Endothelial cell of umbilical vein (primary cell): ENCODE measurements around the gene NR2F6. TPM values are rescaled to one million over a fixed set of nuclear protein-coding genes. Genes with fewer than 3 reads are reported as not detected.

Source experiments
- BruUV-seq: library from RNA; stranded (reverse); fragments of 400-500 nt; replicated peaks from 2 replicates; lab custom pipeline; 2021; lab: Mats Ljungman, UMichigan
- CTCF ChIA-PET: fragments of 300-600, 350-600 bp; sonication (Branson Sonifier 250); formaldehyde crosslinking; loops from one replicate; lab custom pipeline; 2021; ENCODE audit warnings: antibody characterized with exemption, inconsistent platforms; lab: Charles Lee
- POLR2A ChIA-PET: fragments of 300-600, 350-600 bp; sonication (Branson Sonifier 250); formaldehyde crosslinking; loops from one replicate; lab custom pipeline; 2021; ENCODE audit warnings: antibody characterized with exemption, inconsistent platforms; lab: Charles Lee
- DNase-seq: peaks from one replicate; pipeline ENCODE4 v3.0.0-alpha.2; 2011; ENCODE audit warnings: low read depth, low spot score
- FAIRE-seq: peaks from 2 replicates; lab custom pipeline; 2011; peaks lifted over from hg19 to GRCh38; lab: Jason Lieb, UNC
- H2AFZ ChIP-seq: 2 replicates; pipeline ENCODE4 v1.6.0; 2012; ENCODE audit warnings: low read depth, low read length, control low read depth, inconsistent platforms
- H3K27ac ChIP-seq: 2 replicates; pipeline ENCODE4 v1.5.1; 2011; ENCODE audit warnings: low read depth, mild to moderate bottlenecking, control low read depth, low read length, moderate library complexity; ENCODE audit not compliant: insufficient read depth
- H3K27me3 ChIP-seq, 2 experiments: 2 replicates each; pipeline versions ENCODE4 v1.6.0 to v1.6.1; 2011; ENCODE audit warnings: low read length in 2 of 2, mixed read lengths in 1 of 2; ENCODE audit not compliant: control insufficient read depth in 2 of 2, insufficient read depth in 2 of 2
- H3K36me3 ChIP-seq, 2 experiments: 2 replicates in 1 of 2; 3 replicates in 1 of 2; pipeline ENCODE4 v1.5.1; 2011; ENCODE audit warnings: low read length in 2 of 2, mild to moderate bottlenecking in 1 of 2, moderate library complexity in 1 of 2; ENCODE audit not compliant: control insufficient read depth in 2 of 2, insufficient read depth in 2 of 2; ENCODE audit errors: extremely low read depth in 1 of 2
- H3K4me1 ChIP-seq: 3 replicates; pipeline ENCODE4 v1.5.1; 2011; ENCODE audit warnings: mild to moderate bottlenecking, low read length; ENCODE audit not compliant: control insufficient read depth, insufficient read depth; ENCODE audit errors: extremely low read depth
- H3K4me2 ChIP-seq: 2 replicates; pipeline ENCODE4 v1.6.1; 2011; ENCODE audit warnings: low read length, control low read depth, mixed read lengths; ENCODE audit not compliant: insufficient read depth
- H3K4me3 ChIP-seq, 3 experiments: fragments of 200-600 bp in 1 of 3; sonication (generic), shearing (Covaris generic) in 1 of 3; replicated peaks in 1 of 3; 2 replicates each; pipeline ENCODE4 v1.5.1; 2011 to 2016; ENCODE audit warnings: control low read depth in 3 of 3, low read length in 3 of 3, mild to moderate bottlenecking in 2 of 3, inconsistent platforms in 1 of 3, low read depth in 1 of 3, moderate library complexity in 1 of 3; ENCODE audit not compliant: insufficient read depth in 1 of 3
- H3K79me2 ChIP-seq: 2 replicates; pipeline ENCODE4 v1.6.0; 2012; ENCODE audit warnings: low read length, inconsistent platforms; ENCODE audit not compliant: control insufficient read depth, insufficient read depth
- H3K9ac ChIP-seq: replicated peaks from 2 replicates; pipeline ENCODE3; 2011; ENCODE audit warnings: low read length, control low read depth; ENCODE audit not compliant: insufficient read depth; ENCODE audit errors: extremely low read depth
- H3K9me1 ChIP-seq: replicated peaks from 3 replicates; pipeline ENCODE4 v1.6.0; 2011; ENCODE audit warnings: mild to moderate bottlenecking, low read length; ENCODE audit not compliant: control insufficient read depth, insufficient read depth; ENCODE audit errors: extremely low read depth
- H3K9me3 ChIP-seq: replicated peaks from 2 replicates; pipeline ENCODE4 v1.5.1; 2012; ENCODE audit warnings: low read length, inconsistent platforms; ENCODE audit not compliant: control insufficient read depth, insufficient read depth
- H4K20me1 ChIP-seq: replicated peaks from 2 replicates; pipeline ENCODE3; 2011; ENCODE audit warnings: mild to moderate bottlenecking, low read length; ENCODE audit not compliant: control insufficient read depth, insufficient read depth; ENCODE audit errors: extremely low read depth
- JUN ChIP-seq: IDR thresholded peaks from 2 replicates; pipeline ENCODE4 v1.6.1; 2011; ENCODE audit warnings: borderline replicate concordance, low read depth; ENCODE audit not compliant: insufficient read length, insufficient read depth
- MYC ChIP-seq: IDR thresholded peaks from one replicate; pipeline ENCODE4 v1.6.1; 2011; ENCODE audit warnings: mild to moderate bottlenecking, low read depth, low read length
- POLR2AphosphoS5 ChIP-seq: IDR thresholded peaks from 2 replicates; pipeline ENCODE4 v1.6.1; 2012; ENCODE audit warnings: low read depth, mild to moderate bottlenecking, control low read depth, low read length, moderate library complexity; ENCODE audit not compliant: insufficient read depth
- dilution Hi-C: fragments of 300-500 bp; cut with MboI; formaldehyde crosslinking; loops from one replicate; pipeline ENCODE4 v1.15.0; 2019; ENCODE audit warnings: low sequenced_read_pairs; ENCODE audit not compliant: extremely low pct_ligation_motif_present
- intact Hi-C: fragments of 100-400 bp; cut with micrococcal nuclease; formaldehyde crosslinking; loops from one replicate; pipeline ENCODE4 v1.10.0; 2022
- polyA plus RNA-seq, 4 experiments: library from polyadenylated mRNA; depleted of rRNA in 3 of 4; stranded (reverse) in 3 of 4; unstranded in 1 of 4; fragments of >200 nt; gene quantifications; 2 replicates each; pipeline versions ENCODE4 v1.2.1 to v1.2.3, GENCODE V29; 2011 to 2012; ENCODE audit warnings: missing spikeins in 1 of 4
- total RNA-seq: library from RNA; stranded (reverse); gene quantifications from 2 replicates; pipeline ENCODE4 v1.2.3, GENCODE V29; 2021

NR2F6 gene
- total and polyA plus RNA-seq, 2 donors (not counting 3 experiments of a cell fraction or from before 2014, with no cell fraction given): 36.1 to 38.9 TPM

DNA sequence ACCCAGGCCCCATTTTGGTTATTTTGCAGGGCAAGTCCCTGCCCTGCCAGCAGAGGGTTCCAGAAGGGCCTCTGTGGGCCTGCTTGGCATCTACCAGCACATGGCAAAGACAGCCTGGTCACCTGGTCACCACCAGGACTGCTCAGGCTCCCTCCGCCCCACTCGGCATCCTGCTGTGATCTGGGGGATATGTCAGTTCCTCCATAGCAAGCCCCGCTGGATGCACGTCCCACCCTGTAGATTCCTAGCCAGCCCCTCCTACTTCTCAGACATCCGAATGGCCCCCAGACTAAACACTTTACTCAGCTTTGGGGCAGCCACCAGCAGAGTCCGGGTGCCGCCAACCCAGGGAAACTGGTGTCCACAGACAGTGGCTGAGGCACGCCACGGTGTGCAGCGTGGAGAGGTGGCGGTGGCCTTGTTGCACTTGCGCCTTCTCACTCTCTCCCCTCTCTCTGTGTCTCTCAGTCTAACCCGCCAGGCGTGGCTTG lies 62.4 kb downstream of the NR2F6 start:
- Histone ChIP-seq H2AFZ (no peak overlapping the region), H3K27me3 (no peaks in the 10 kb centered on the region), H3K27ac (no peak overlapping the region), H3K9me3 (no peaks in the 10 kb centered on the region), H4K20me1 (no peaks in the 10 kb centered on the region), H3K9me1 (no peaks in the 10 kb centered on the region), H3K4me1 (no peaks in the 10 kb centered on the region), H3K4me2 (no peak overlapping the region), H3K36me3 (peaks cover 12 to 43% of the 10 kb centered on the region in 2 experiments), H3K79me2 (no peaks in the 10 kb centered on the region), H3K9ac (no peak overlapping the region), H3K4me3 (no peak overlapping the region)
- dilution Hi-C loops (no loop called here), intact Hi-C loops (no loop called here)
- no peak for FAIRE-seq
- TF ChIP-seq MYC (no peak), POLR2AphosphoS5 (no peak), JUN (no peak)
- CTCF ChIA-PET: no interaction called here
- DNase-seq: no peak
- BruUV-seq: no TSS peak
- POLR2A ChIA-PET: no interaction called here

Other genes with a start within 250 kb of the NR2F6 start
- gene CPAMD8, start 219.1 kb downstream of the NR2F6 start, total RNA-seq: 2.2 and 2.9 TPM in 2 replicates
- 3.9 and 5.3 TPM in 2 replicates for gene CPAMD8, start 219.1 kb downstream of the NR2F6 start, polyA plus RNA-seq
- 23.4 and 30.3 TPM in 2 replicates for gene HAUS8, start 170.5 kb downstream of the NR2F6 start, total RNA-seq
- 9.0 and 9.6 TPM in 2 replicates for gene HAUS8, start 170.5 kb downstream of the NR2F6 start, polyA plus RNA-seq
- gene MYO9B, start 170.1 kb downstream of the NR2F6 start, total RNA-seq: 119 and 124 TPM in 2 replicates
- 64.4 and 69.8 TPM in 2 replicates for gene MYO9B, start 170.1 kb downstream of the NR2F6 start, polyA plus RNA-seq
- 21.2 and 21.3 TPM in 2 replicates for gene USE1, start 30.6 kb downstream of the NR2F6 start, total RNA-seq
- gene USE1, start 30.6 kb downstream of the NR2F6 start, polyA plus RNA-seq: 27.6 and 29.8 TPM in 2 replicates
- 12.5 and 13.0 TPM in 2 replicates for gene OCEL1, start 19.7 kb downstream of the NR2F6 start, total RNA-seq
- 7.4 and 7.7 TPM in 2 replicates for gene OCEL1, start 19.7 kb downstream of the NR2F6 start, polyA plus RNA-seq
- 14.8 and 19.4 TPM in 2 replicates for gene USHBP1, start 18.8 kb upstream of the NR2F6 start, total RNA-seq
- 16.2 and 20.4 TPM in 2 replicates for gene USHBP1, start 18.8 kb upstream of the NR2F6 start, polyA plus RNA-seq
- gene BABAM1, start 21.5 kb upstream of the NR2F6 start, total RNA-seq: 110 and 118 TPM in 2 replicates
- 129 and 140 TPM in 2 replicates for gene BABAM1, start 21.5 kb upstream of the NR2F6 start, polyA plus RNA-seq
- 3.1 and 5.2 TPM in 2 replicates for gene ANKLE1, start 36.0 kb upstream of the NR2F6 start, total RNA-seq
- gene ANKLE1, start 36.0 kb upstream of the NR2F6 start, polyA plus RNA-seq: 1.9 and 2.8 TPM in 2 replicates
- 5.9 and 6.8 TPM in 2 replicates for gene ABHD8, start 57.5 kb upstream of the NR2F6 start, total RNA-seq
- gene ABHD8, start 57.5 kb upstream of the NR2F6 start, polyA plus RNA-seq: 8.7 and 12.7 TPM in 2 replicates
- 55.7 and 61.6 TPM in 2 replicates for gene MRPL34, start 60.0 kb upstream of the NR2F6 start, total RNA-seq
- gene MRPL34, start 60.0 kb upstream of the NR2F6 start, polyA plus RNA-seq: 45.5 and 50.1 TPM in 2 replicates
- gene DDA1, start 63.6 kb upstream of the NR2F6 start, total RNA-seq: 64.7 and 81.1 TPM in 2 replicates
- 52.9 and 60.5 TPM in 2 replicates for gene DDA1, start 63.6 kb upstream of the NR2F6 start, polyA plus RNA-seq
- 6.8 and 7.5 TPM in 2 replicates for gene ANO8, start 88.9 kb upstream of the NR2F6 start, total RNA-seq
- 3.5 and 3.8 TPM in 2 replicates for gene ANO8, start 88.9 kb upstream of the NR2F6 start, polyA plus RNA-seq
- gene GTPBP3, start 91.6 kb upstream of the NR2F6 start, total RNA-seq: 28.1 and 34.7 TPM in 2 replicates
- 12.7 and 15.4 TPM in 2 replicates for gene GTPBP3, start 91.6 kb upstream of the NR2F6 start, polyA plus RNA-seq
- 5.7 and 11.1 TPM in 2 replicates for gene PLVAP, start 131.4 kb upstream of the NR2F6 start, total RNA-seq
- 16.9 and 19.9 TPM in 2 replicates for gene PLVAP, start 131.4 kb upstream of the NR2F6 start, polyA plus RNA-seq
- gene CCDC194, start 148.3 kb upstream of the NR2F6 start, total RNA-seq: not detected in 2 replicates
- 0.11 and 0.12 TPM in 2 replicates for gene CCDC194, start 148.3 kb upstream of the NR2F6 start, polyA plus RNA-seq
- gene BST2, start 159.7 kb upstream of the NR2F6 start, total RNA-seq: 20.7 and 21.2 TPM in 2 replicates
- 145 and 146 TPM in 2 replicates for gene BST2, start 159.7 kb upstream of the NR2F6 start, polyA plus RNA-seq
- 58.1 and 63.3 TPM in 2 replicates for gene MVB12A, start 174.1 kb upstream of the NR2F6 start, total RNA-seq
- 88.8 and 109 TPM in 2 replicates for gene MVB12A, start 174.1 kb upstream of the NR2F6 start, polyA plus RNA-seq
- gene TMEM221, start 202.7 kb upstream of the NR2F6 start, total RNA-seq: not detected in 2 replicates
- 0.06 and 0.08 TPM in 2 replicates for gene TMEM221, start 202.7 kb upstream of the NR2F6 start, polyA plus RNA-seq
- gene NXNL1, start 215.0 kb upstream of the NR2F6 start, total RNA-seq: not detected in 2 replicates
- not detected in 2 replicates for gene NXNL1, start 215.0 kb upstream of the NR2F6 start, polyA plus RNA-seq
- gene SLC27A1, start 224.6 kb upstream of the NR2F6 start, total RNA-seq: 13.5 and 14.9 TPM in 2 replicates
- 10.4 and 11.9 TPM in 2 replicates for gene SLC27A1, start 224.6 kb upstream of the NR2F6 start, polyA plus RNA-seq